ENCODE results near the gene PLCG1. TPM values are rescaled to one million over a fixed set of nuclear protein-coding genes. Genes with fewer than 3 reads are reported as not detected.

Gene PLCG1
- total RNA-seq (2022; extraction: Qiagen RNA extraction) = 34.0 to 60.6 TPM (median 41.0 TPM) in 5 replicates

DNA sequence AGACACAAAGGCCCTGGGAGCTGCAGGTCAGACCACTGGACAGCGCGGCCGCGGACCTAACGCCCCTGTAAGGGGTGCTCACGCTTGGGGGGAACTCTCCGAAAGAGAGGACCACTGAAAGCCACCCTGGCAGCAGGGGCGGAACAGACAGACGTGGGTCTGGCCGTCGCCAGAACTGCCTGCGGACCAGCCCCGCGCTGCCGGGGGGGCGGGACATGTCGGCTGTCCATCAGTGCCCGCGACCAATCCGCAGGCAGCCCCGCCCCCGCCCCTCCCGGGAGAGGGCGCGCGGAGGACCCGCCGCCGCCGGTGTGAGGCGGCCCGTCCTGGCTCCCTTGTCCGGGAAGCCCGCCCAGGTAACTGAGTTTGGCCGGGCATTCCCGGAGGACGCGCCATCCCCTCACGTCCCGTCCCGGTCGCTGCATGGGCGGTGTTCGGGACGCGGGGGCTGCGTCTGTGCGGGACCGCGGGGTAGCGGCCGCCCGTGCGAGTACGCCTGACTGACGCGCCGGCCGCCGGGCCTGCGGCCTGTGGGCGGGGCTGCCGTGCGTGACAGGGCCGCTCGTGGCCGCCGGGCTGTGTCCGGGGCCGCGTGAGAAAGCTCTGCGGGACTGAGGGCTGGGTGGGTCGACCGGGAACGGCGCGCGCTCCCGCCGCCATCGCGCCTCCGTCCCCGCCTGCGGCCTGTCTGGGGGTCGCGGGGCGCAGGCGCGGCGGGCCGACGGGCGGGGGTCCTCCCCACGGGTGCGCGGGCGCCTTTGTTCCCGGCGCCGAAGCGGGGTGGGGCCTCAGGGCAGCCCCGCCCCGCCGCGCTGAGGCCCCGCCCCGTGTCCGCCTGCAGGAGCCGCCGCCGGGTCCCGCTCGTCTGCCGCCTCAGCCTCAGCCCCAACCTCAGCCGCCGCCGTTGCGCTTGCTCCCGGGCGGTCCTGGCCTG is at the start of gene PLCG1:
Gene PLCG1, plus strand, starts transcription at position 864 of the 934 bp plus-strand sequence. CDS start 99 bp downstream, outside the sequence.

Other genes with a start within 250 kb of the PLCG1 start
- gene TOP1, start 108.7 kb upstream of the PLCG1 start, total RNA-seq (2022; extraction: Qiagen RNA extraction) = 191 to 278 TPM (median 214 TPM) in 5 replicates
- gene ZHX3, start 180.2 kb downstream of the PLCG1 start, total RNA-seq (2022; extraction: Qiagen RNA extraction) = 4.5 to 7.7 TPM (median 6.8 TPM) in 5 replicates
- 12.0 to 16.3 TPM (median 12.9 TPM) in 5 replicates for gene LPIN3, start 203.3 kb downstream of the PLCG1 start, total RNA-seq (2022; extraction: Qiagen RNA extraction)
- gene EMILIN3, start 229.3 kb downstream of the PLCG1 start, total RNA-seq (2022; extraction: Qiagen RNA extraction) = 0.34 to 0.73 TPM (median 0.57 TPM) in 5 replicates